VCaP (cell line): ENCODE measurements around the gene PODXL.
"Not testable (repeated sequence)": the region's sequence is repeated elsewhere in the genome, so short reads cannot be mapped to it uniquely, and the experiment has no call there.

Experiments
- H3K27ac ChIP-seq: fragments of 450-650 bp; 2 replicates; pipeline ENCODE4 v1.5.1; 2017
- CTCF ChIP-seq: fragments of 450-650 bp; conservative IDR thresholded peaks from 2 replicates; pipeline ENCODE4 v1.5.1; 2017; ENCODE audit warnings: mild to moderate bottlenecking, moderate library complexity

The PODXL gene

GRCh38 chr7:131467788-131468187, 88.6 kb downstream of the PODXL start:
- H3K27ac ChIP-seq, result no peak overlapping the region
- no peak for TF ChIP-seq CTCF

GRCh38 chr7:131466735-131467365, 89.6 kb downstream of the PODXL start:
- TF ChIP-seq CTCF, result no peak
- H3K27ac ChIP-seq, result no peak overlapping the region

DNA sequence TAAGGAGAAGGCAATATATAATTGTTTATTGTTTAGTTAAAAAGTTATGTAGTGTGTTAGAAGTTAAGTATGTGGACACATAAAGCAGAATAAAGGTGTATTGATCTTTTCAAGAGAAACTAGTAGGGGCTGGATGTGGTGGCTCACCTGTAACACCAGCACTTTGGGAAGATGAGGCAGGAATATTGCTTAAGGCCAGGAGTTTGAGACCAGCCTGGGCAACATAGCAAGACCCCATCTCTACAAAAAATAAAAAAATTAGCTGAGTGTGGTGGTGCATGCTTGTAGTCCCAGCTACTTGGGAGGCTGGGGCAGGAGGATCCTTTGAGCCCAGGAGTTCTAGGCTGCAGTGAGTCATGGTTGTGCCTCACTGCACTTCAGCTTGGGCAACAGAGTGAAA, 93.7 kb downstream of the PODXL start:
- not testable (repeated sequence) for H3K27ac ChIP-seq

- TF ChIP-seq CTCF, result no peak
- H3K27ac ChIP-seq, result no peak overlapping the region
Measured at GRCh38 chr7:131462059-131462458, 94.4 kb downstream of the PODXL start.

- no peak for TF ChIP-seq CTCF
- no peak overlapping the region for H3K27ac ChIP-seq
Measured at GRCh38 chr7:131459256-131459655, 97.2 kb downstream of the PODXL start.

DNA sequence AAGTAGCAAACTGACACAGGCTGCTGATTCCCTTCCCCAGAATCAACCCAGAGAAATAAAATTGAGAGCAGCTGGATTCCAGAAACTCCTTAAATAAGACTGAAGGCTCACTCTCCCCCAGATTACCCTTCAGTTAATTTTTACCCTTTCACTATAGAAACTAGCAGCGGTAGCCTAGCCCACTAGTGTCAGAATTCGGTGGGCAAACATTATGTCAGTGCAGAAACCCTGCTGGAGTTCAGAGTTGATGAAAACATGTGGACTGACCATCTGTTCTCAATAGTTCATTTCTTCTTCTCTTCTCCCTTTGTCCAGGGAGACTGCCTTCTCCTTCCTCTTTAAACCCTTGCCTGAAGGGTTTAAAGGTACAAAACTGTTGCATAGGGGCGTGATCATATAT, 100.1 kb downstream of the PODXL start:
- no peak for TF ChIP-seq CTCF
- H3K27ac ChIP-seq, result no peak overlapping the region

DNA sequence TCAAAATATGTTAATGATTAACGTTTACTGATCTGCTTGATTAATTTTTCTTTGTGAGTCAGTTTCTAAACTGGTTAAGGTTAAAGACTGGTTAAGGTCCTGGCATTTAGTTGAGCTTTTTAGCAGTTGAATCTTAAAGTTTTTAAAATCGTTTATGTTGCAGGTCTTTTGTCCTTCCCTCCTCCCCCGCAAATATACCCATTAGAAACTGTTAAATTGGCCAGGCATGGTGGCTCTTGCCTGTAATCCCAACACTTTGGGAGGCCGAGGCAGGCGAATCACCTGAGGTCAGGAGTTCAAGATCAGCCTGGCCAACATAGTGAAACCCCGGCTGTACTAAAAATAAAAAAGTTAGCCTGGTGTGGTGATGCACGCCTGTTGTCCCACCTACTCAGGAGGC, 100.9 kb downstream of the PODXL start:
- no peak overlapping the region for H3K27ac ChIP-seq
- TF ChIP-seq CTCF, result no peak

- H3K27ac ChIP-seq, result no peak overlapping the region
- no peak for TF ChIP-seq CTCF
Measured at GRCh38 chr7:131455001-131455400, 101.4 kb downstream of the PODXL start.
